IPS-NIHi7 (cell line): ENCODE data around the gene FRMD4A.
A peak's percentile ranks its signal among the peaks of the same experiment; 100 is the strongest.
"Not testable (repeated sequence)": the region's sequence is repeated elsewhere in the genome, so short reads cannot be mapped to it uniquely, and the experiment has no call there.

Source experiments
- DNase-seq: peaks from one replicate; pipeline ENCODE4 v3.0.0; 2012; ENCODE audit warnings: mixed read lengths; ENCODE audit errors: extremely low spot score

Gene FRMD4A

GRCh38 chr10:13915710-13916109 lies 415.0 kb downstream of the FRMD4A start:
- DNase-seq: no peak

GRCh38 chr10:13913897-13914296 lies 416.8 kb downstream of the FRMD4A start:
- DNase-seq: no peak

GRCh38 chr10:13911821-13912520 lies 418.8 kb downstream of the FRMD4A start:
- DNase-seq: no peak

GRCh38 chr10:13909516-13910258 lies 421.0 kb downstream of the FRMD4A start:
- DNase-seq: no peak

- DNase-seq: no peak
These were observed 422.2 kb downstream of the FRMD4A start for GRCh38 chr10:13908475-13908874.

GRCh38 chr10:13907570-13907969 lies 423.2 kb downstream of the FRMD4A start:
- DNase-seq: no peak

GRCh38 chr10:13905281-13905680 lies 425.4 kb downstream of the FRMD4A start:
- no peak for DNase-seq

- no peak for DNase-seq
These were observed 426.7 kb downstream of the FRMD4A start for GRCh38 chr10:13904064-13904463.

GRCh38 chr10:13902868-13903587 lies 427.7 kb downstream of the FRMD4A start:
- DNase-seq: no peak

- DNase-seq: no peak
These were observed 430.8 kb downstream of the FRMD4A start for GRCh38 chr10:13899941-13900340.

GRCh38 chr10:13896146-13896545 lies 434.6 kb downstream of the FRMD4A start:
- DNase-seq: not testable (repeated sequence)

GRCh38 chr10:13894412-13895093 lies 436.2 kb downstream of the FRMD4A start:
- no peak for DNase-seq

- no peak for DNase-seq
These were observed 436.8 kb downstream of the FRMD4A start for GRCh38 chr10:13893926-13894325.

- no peak for DNase-seq
These were observed 437.9 kb downstream of the FRMD4A start for GRCh38 chr10:13892871-13893270.

GRCh38 chr10:13892001-13892491 lies 438.7 kb downstream of the FRMD4A start:
- DNase-seq: no peak

GRCh38 chr10:13891128-13892000 lies 439.4 kb downstream of the FRMD4A start:
- DNase-seq: peak; percentile 81

- DNase-seq: peak; percentile 52
These were observed 440.2 kb downstream of the FRMD4A start for GRCh38 chr10:13890233-13891127.

- no peak for DNase-seq
These were observed 443.0 kb downstream of the FRMD4A start for GRCh38 chr10:13887761-13888160.

- DNase-seq: no peak
These were observed 445.3 kb downstream of the FRMD4A start for GRCh38 chr10:13885238-13885990.
